Measurements from ENCODE around the gene CNKSR3. TPM values are rescaled to one million over a fixed set of nuclear protein-coding genes. Genes with fewer than 3 reads are reported as not detected.

Gene CNKSR3
- total RNA-seq, 2 donors from 2014 or later = 9.3 to 13.2 TPM

GRCh38 chr6:154458565-154459470 lies 51.7 kb downstream of the CNKSR3 start:
- Histone ChIP-seq H3K4me1 (peaks cover 84% of the 10 kb centered on the region), H3K9me3 (no peaks in the 10 kb centered on the region), H3K27me3 (no peaks in the 10 kb centered on the region), H3K27ac (peak overlapping the region; percentile 28 to 79 (median 68)), H3K36me3 (replicated peaks in 1 of 2; ENCODE audit: insufficient read depth in 1 of 2, low read depth in 2 of 2) (no peaks in the 10 kb centered on the region), H3K4me3 (no peak overlapping the region)
- WGBS, 2 donors = 45 to 49% methylated on average over 8 of the region's 8 CpGs
- DNase-seq (no peak), ATAC-seq (no peak)
- TF ChIP-seq POLR2A (IDR thresholded peaks at IDR 0.05) (no peak), CTCF (IDR thresholded peaks at IDR 0.05) (no peak)
- intact Hi-C loops (cut with DNase I) = no loop called here

GRCh38 chr6:154457881-154458284 lies 52.6 kb downstream of the CNKSR3 start:
- 21 to 34% methylated on average over 5 of the region's 5 CpGs for WGBS, 2 donors
- Histone ChIP-seq H3K27ac (peak overlapping the region; percentile 58 to 79 (median 68)), H3K36me3 (replicated peaks in 1 of 2; ENCODE audit: insufficient read depth in 1 of 2, low read depth in 2 of 2) (no peaks in the 10 kb centered on the region), H3K9me3 (no peaks in the 10 kb centered on the region), H3K27me3 (no peaks in the 10 kb centered on the region), H3K4me1 (peaks cover 90% of the 10 kb centered on the region), H3K4me3 (no peak overlapping the region)
- DNase-seq (peak; percentile 50 to 71 (median 64)), ATAC-seq (peak; percentile 77)
- intact Hi-C loops (cut with DNase I) = no loop called here
- TF ChIP-seq POLR2A (IDR thresholded peaks at IDR 0.05) (peak in 1 of 3 donors; percentile 15), CTCF (IDR thresholded peaks at IDR 0.05) (peak in 3 of 7 experiments; percentile 6 to 42 (median 16))

GRCh38 chr6:154457046-154457713 lies 53.3 kb downstream of the CNKSR3 start:
- no peak overlapping the region for H3K4me3 ChIP-seq
- no peak for ATAC-seq
- H3K9me3 ChIP-seq = no peaks in the 10 kb centered on the region
- peak overlapping the region; percentile 58 to 79 (median 68) for H3K27ac ChIP-seq
- no peak for DNase-seq
- H3K36me3 ChIP-seq (replicated peaks in 1 of 2; ENCODE audit: insufficient read depth in 1 of 2, low read depth in 2 of 2) = no peaks in the 10 kb centered on the region
- WGBS, 2 donors = 71 to 77% methylated on average over 13 of the region's 13 CpGs
- TF ChIP-seq CTCF (IDR thresholded peaks at IDR 0.05) = no peak
- TF ChIP-seq POLR2A (IDR thresholded peaks at IDR 0.05) = no peak
- peaks cover 84% of the 10 kb centered on the region for H3K4me1 ChIP-seq
- no peaks in the 10 kb centered on the region for H3K27me3 ChIP-seq
- intact Hi-C loops (cut with DNase I) = no loop called here

GRCh38 chr6:154453329-154453728 lies 57.2 kb downstream of the CNKSR3 start:
- TF ChIP-seq POLR2A (IDR thresholded peaks at IDR 0.05) = no peak
- TF ChIP-seq CTCF (IDR thresholded peaks at IDR 0.05) = no peak
- H3K9me3 ChIP-seq = no peaks in the 10 kb centered on the region
- peak overlapping the region in 3 of 4 donors; percentile 25 to 40 (median 32) for H3K27ac ChIP-seq
- no peak for ATAC-seq
- H3K36me3 ChIP-seq (replicated peaks in 1 of 2; ENCODE audit: insufficient read depth in 1 of 2, low read depth in 2 of 2) = peaks cover 0 to 4% of the 10 kb centered on the region in 2 donors
- no peak overlapping the region for H3K4me3 ChIP-seq
- intact Hi-C loops (cut with DNase I) = no loop called here
- DNase-seq = no peak
- H3K27me3 ChIP-seq = no peaks in the 10 kb centered on the region
- peaks cover 59% of the 10 kb centered on the region for H3K4me1 ChIP-seq
- 60 to 67% methylated on average over 2 of the region's 2 CpGs for WGBS, 2 donors

Measured in body of pancreas (tissue), 4 donors.